ENCODE data around the gene UBR4. TPM values are rescaled to one million over a fixed set of nuclear protein-coding genes. Genes with fewer than 3 reads are reported as not detected.

UBR4 gene
- total RNA-seq, 2 experiments from 2014 or later, result 121 to 126 TPM

GRCh38 chr1:19083081-19083480 is 127.0 kb downstream of the UBR4 start:
- no peak overlapping the region for H2AFZ ChIP-seq (ENCODE audit: low read length)
- no peak overlapping the region for H3K4me2 ChIP-seq (ENCODE audit: low read length)
- no peaks in the 10 kb centered on the region for H4K20me1 ChIP-seq (ENCODE audit: insufficient read depth, low read length)
- ChIA-PET CTCF (ENCODE audit: unreplicated experiment) (no interaction called here), POLR2A (no interaction called here)
- TF ChIP-seq EZH2phosphoT487 (IDR thresholded peaks at IDR 0.05; ENCODE audit: borderline replicate concordance, low read depth, low read length), result no peak
- no peak for TF ChIP-seq CTCF (conservative IDR thresholded peaks at IDR 0.05; ENCODE audit: low read length)
- intact Hi-C loops (cut with micrococcal nuclease; ENCODE audit: unreplicated experiment), result no loop called here
- no peaks in the 10 kb centered on the region for H3K9me2 ChIP-seq (ENCODE audit: insufficient read depth, low read length)
- H3K36me3 ChIP-seq (ENCODE audit: insufficient read depth, low read length), result peaks cover 97% of the 10 kb centered on the region
- H3K9me3 ChIP-seq (ENCODE audit: low read length), result no peaks in the 10 kb centered on the region
- no peak for DNase-seq (ENCODE audit: low spot score)
- no peak overlapping the region for H3K4me3 ChIP-seq (ENCODE audit: low read depth, low read length, poor library complexity, severe bottlenecking)
- no peaks in the 10 kb centered on the region for H3K4me1 ChIP-seq (ENCODE audit: insufficient read depth, low read length, poor library complexity, severe bottlenecking)
- no TSS peak for BruUV-seq (replicated peaks)
- H3K79me2 ChIP-seq (ENCODE audit: insufficient read depth, low read depth, low read length), result no peaks in the 10 kb centered on the region
- H3K27ac ChIP-seq (ENCODE audit: low read depth, low read length, poor library complexity, severe bottlenecking), result no peak overlapping the region

- no TSS peak for BruUV-seq (replicated peaks)
- H3K4me2 ChIP-seq (ENCODE audit: low read length), result no peak overlapping the region
- H3K4me3 ChIP-seq (ENCODE audit: low read depth, low read length, poor library complexity, severe bottlenecking), result no peak overlapping the region
- ChIA-PET CTCF (ENCODE audit: unreplicated experiment) (no interaction called here), POLR2A (interaction anchor here (1.0 kb wide), 1 partner anchor 125 kb away, joined by 3 read pairs; no protein-coding TSS in a partner anchor)
- H3K36me3 ChIP-seq (ENCODE audit: insufficient read depth, low read length), result peaks cover 95% of the 10 kb centered on the region
- no peaks in the 10 kb centered on the region for H3K9me2 ChIP-seq (ENCODE audit: insufficient read depth, low read length)
- H3K4me1 ChIP-seq (ENCODE audit: insufficient read depth, low read length, poor library complexity, severe bottlenecking), result no peaks in the 10 kb centered on the region
- no peak for DNase-seq (ENCODE audit: low spot score)
- intact Hi-C loops (cut with micrococcal nuclease; ENCODE audit: unreplicated experiment), result no loop called here
- H3K27ac ChIP-seq (ENCODE audit: low read depth, low read length, poor library complexity, severe bottlenecking), result no peak overlapping the region
- no peak overlapping the region for H2AFZ ChIP-seq (ENCODE audit: low read length)
- TF ChIP-seq CTCF (conservative IDR thresholded peaks at IDR 0.05; ENCODE audit: low read length) (no peak), EZH2phosphoT487 (IDR thresholded peaks at IDR 0.05; ENCODE audit: borderline replicate concordance, low read depth, low read length) (no peak)
- no peaks in the 10 kb centered on the region for H4K20me1 ChIP-seq (ENCODE audit: insufficient read depth, low read length)
- H3K9me3 ChIP-seq (ENCODE audit: low read length), result no peaks in the 10 kb centered on the region
- H3K79me2 ChIP-seq (ENCODE audit: insufficient read depth, low read depth, low read length), result no peaks in the 10 kb centered on the region
Measured at GRCh38 chr1:19081218-19081893, 128.7 kb downstream of the UBR4 start.

GRCh38 chr1:19080721-19081120 is 129.3 kb downstream of the UBR4 start:
- H2AFZ ChIP-seq (ENCODE audit: low read length), result no peak overlapping the region
- H3K4me1 ChIP-seq (ENCODE audit: insufficient read depth, low read length, poor library complexity, severe bottlenecking), result no peaks in the 10 kb centered on the region
- H3K9me3 ChIP-seq (ENCODE audit: low read length), result no peaks in the 10 kb centered on the region
- H3K4me2 ChIP-seq (ENCODE audit: low read length), result no peak overlapping the region
- intact Hi-C loops (cut with micrococcal nuclease; ENCODE audit: unreplicated experiment), result no loop called here
- peaks cover 97% of the 10 kb centered on the region for H3K36me3 ChIP-seq (ENCODE audit: insufficient read depth, low read length)
- H3K9me2 ChIP-seq (ENCODE audit: insufficient read depth, low read length), result no peaks in the 10 kb centered on the region
- H3K4me3 ChIP-seq (ENCODE audit: low read depth, low read length, poor library complexity, severe bottlenecking), result no peak overlapping the region
- ChIA-PET CTCF (ENCODE audit: unreplicated experiment) (no interaction called here), POLR2A (interaction anchor here (1.0 kb wide), 1 partner anchor 125 kb away, joined by 3 read pairs; no protein-coding TSS in a partner anchor)
- TF ChIP-seq CTCF (conservative IDR thresholded peaks at IDR 0.05; ENCODE audit: low read length) (no peak), EZH2phosphoT487 (IDR thresholded peaks at IDR 0.05; ENCODE audit: borderline replicate concordance, low read depth, low read length) (no peak)
- no peaks in the 10 kb centered on the region for H4K20me1 ChIP-seq (ENCODE audit: insufficient read depth, low read length)
- no TSS peak for BruUV-seq (replicated peaks)
- no peak for DNase-seq (ENCODE audit: low spot score)
- H3K79me2 ChIP-seq (ENCODE audit: insufficient read depth, low read depth, low read length), result no peaks in the 10 kb centered on the region
- no peak overlapping the region for H3K27ac ChIP-seq (ENCODE audit: low read depth, low read length, poor library complexity, severe bottlenecking)

Measured in OCI-LY7 (cell line).